Stimulated activated CD8-positive, alpha-beta memory T cell treated with anti-CD3 and anti-CD28 coated beads, Interleukin-2, amount 100 ng/mL, for 48 hours (primary cell): Measurements from ENCODE around the gene TMUB2.
A peak's percentile ranks its signal among the peaks of the same experiment; 100 is the strongest.
"Not testable (repeated sequence)": the region's sequence is repeated elsewhere in the genome, so short reads cannot be mapped to it uniquely, and the experiment has no call there.

Source experiments
- DNase-seq, 2 donors: peaks; one replicate each; pipeline ENCODE4 v3.0.0-alpha.2; 2020; ENCODE audit warnings: low read depth in 2 of 2

Gene TMUB2

GRCh38 chr17:44219108-44219615 is 32.4 kb downstream of the TMUB2 start:
- DNase-seq = peak in 1 of 2 donors; percentile 54

DNA sequence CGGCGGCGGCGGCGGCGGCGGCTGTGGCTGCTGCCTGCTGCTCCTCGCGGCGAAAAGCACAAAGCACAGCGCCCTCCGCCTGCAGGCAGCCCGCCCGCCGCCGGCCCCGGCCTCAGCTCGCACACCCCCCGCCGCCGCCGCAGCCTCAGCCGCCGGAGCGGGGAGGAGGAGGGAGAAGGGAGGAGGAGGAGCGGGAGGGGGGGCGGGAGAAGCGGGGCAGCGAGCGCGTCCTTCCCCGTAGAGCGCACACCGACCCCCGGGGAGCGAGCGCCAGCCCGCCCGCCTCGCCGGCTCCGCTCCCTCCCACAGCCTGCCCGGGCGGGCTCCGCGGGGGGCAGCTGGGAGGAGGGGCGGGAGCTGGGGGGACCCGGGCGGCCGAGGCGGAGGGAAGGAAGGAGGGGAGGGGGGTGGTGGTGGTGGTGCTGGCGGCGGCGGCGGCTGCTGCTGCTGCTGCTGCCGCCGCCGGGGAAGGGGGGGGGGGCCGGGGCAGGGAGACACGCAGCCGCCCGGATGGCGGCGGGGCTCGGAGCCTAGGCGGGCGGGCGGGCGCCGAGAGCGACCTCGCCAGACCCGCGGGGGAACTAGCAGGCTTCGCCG is 32.9 kb downstream of the TMUB2 start, which contains the start of gene UBTF:
TSS of gene UBTF (minus strand) at position 60 of the 597 bp plus-strand sequence. CDS start 1,446 bp downstream, outside the sequence.
- DNase-seq = peak in 1 of 2 donors; percentile 51

GRCh38 chr17:44220213-44221083 is 33.7 kb downstream of the TMUB2 start:
- no peak for DNase-seq

GRCh38 chr17:44221084-44221861 is 34.5 kb downstream of the TMUB2 start:
- no peak for DNase-seq

DNA sequence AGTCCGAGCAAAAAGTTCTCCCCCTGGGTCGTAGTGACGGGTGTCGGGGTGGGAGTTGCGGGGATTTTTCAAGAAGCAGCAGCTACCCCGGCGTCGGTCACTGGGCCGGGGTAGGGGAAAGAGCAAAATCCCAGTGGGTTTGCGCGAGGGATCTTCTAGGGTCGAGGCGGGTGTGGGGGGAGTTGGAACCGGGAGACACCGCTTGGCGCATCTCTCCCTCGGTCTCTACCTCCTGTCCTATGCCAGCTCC is 35.0 kb downstream of the TMUB2 start:
- no peak for DNase-seq

- DNase-seq = peak in 1 of 2 donors; percentile 44
Measured at GRCh38 chr17:44222112-44222869, 35.5 kb downstream of the TMUB2 start.

GRCh38 chr17:44223541-44224071 is 36.8 kb downstream of the TMUB2 start:
- no peak for DNase-seq

- DNase-seq = no peak
Measured at GRCh38 chr17:44229090-44229489, 42.3 kb downstream of the TMUB2 start.

- DNase-seq = no peak
Measured at GRCh38 chr17:44230140-44230539, 43.4 kb downstream of the TMUB2 start.

DNA sequence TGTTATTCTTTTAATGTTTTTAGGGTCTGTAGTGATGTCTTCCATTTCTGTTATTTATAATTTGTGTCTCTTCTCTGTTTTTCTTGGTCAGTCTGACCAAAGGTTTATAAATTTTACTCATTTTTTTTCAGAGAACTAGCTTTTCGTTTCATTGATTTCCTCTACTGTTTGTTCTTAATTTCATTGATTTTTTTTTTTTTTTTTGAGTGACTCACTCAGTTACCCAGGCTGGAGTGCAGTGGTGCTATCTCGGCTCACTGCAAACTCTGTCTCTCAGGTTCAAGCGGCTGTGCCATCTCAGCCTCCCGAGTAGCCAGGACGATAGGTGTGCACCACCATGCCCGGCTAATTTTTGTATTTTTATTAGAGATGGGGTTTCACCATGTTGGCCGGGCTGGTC is 45.3 kb downstream of the TMUB2 start:
- no peak for DNase-seq

- DNase-seq = no peak
Measured at GRCh38 chr17:44233582-44233981, 46.8 kb downstream of the TMUB2 start.

GRCh38 chr17:44235583-44235936 is 48.8 kb downstream of the TMUB2 start:
- DNase-seq = no peak

- DNase-seq = no peak
Measured at GRCh38 chr17:44236444-44236991, 49.7 kb downstream of the TMUB2 start.

DNA sequence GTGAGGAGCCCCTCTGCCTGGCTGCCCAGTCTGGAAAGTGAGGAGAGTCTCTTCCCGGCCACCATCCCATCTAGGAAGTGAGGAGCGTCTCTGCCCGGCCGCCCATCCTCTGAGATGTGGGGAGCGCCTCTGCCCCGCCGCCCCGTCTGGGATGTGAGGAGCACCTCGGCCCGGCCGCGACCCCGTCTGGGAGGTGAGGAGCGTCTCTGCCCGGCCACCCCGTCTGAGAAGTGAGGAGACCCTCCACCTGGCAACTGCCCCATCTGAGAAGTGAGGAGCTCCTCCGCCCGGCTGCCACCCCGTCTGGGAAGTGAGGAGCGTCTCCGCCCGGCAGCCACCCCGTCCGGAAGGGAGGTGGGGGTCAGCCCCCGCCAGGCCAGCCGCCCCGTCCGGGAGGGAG is 51.1 kb downstream of the TMUB2 start:
- DNase-seq = not testable (repeated sequence)

DNA sequence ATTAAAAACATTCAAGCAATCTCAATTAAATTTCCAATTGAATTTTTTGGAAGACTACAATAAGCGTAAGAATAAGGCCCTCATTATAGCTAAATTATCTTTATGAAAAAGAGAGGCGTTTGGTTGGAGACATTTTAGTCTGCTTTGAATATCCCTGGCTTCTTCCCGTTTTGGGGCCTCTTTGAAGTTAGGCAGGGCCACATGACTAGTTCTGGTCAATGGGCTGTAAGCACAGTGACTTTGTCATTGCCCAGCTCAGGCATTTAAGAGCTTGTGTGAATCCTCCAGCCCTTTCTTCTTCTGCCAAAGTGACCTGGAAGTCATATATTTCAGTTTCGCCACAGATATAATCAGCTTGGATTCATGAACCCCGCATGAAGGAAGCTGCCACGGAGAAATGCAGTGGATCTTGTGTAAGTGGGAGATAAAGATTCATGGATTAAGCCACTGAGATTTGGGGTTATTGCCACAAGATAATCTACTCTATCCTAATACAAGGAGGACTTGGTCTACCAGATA is 54.4 kb downstream of the TMUB2 start:
- no peak for DNase-seq
